ENCODE data around the gene NTSR2. TPM values are rescaled to one million over a fixed set of nuclear protein-coding genes. Genes with fewer than 3 reads are reported as not detected.
A peak's percentile ranks its signal among the peaks of the same experiment; 100 is the strongest.

The NTSR2 gene
- total and polyA plus RNA-seq, 2 experiments from 2014 or later, result not detected

DNA sequence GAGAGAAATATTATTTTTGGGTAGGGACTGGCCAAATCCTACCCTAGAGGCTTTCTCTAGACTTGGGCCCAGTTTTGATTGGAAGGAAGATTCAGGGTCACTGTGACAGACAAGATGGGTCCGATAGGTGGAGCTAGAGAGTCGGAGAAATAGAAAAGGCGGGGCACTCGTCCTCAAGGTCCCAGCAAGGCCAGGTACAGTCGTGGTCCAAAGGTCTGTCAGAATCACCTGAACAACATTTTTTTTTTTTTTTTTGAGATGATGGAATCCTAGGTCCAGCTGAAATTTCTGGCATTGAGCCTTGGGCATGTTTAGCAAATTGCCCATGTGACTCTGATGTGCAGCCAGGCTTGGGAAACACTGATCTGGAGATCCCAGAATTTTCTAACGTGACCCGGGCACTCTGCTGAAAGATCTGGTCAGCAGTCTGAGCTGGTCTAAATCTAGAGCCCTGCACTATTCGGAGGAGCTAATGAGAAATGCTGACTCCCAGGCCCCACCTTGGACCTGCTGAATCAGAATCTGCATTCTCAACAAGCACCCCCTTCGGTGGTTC, 23.0 kb upstream of the NTSR2 start:
- Histone ChIP-seq H3K9me3 (ENCODE audit: low read depth) (no peaks in the 10 kb centered on the region), H3K27ac (no peak overlapping the region), H3K4me1 (ENCODE audit: low read depth) (peaks cover 20% of the 10 kb centered on the region), H3K36me3 (no peaks in the 10 kb centered on the region), H3K4me3 (no peak overlapping the region), H3K27me3 (no peaks in the 10 kb centered on the region)
- DNase-seq (ENCODE audit: low read depth in 1 of 2, low spot score in 1 of 2), result peak; percentile 73 to 80
- TF ChIP-seq, protein P1, sequence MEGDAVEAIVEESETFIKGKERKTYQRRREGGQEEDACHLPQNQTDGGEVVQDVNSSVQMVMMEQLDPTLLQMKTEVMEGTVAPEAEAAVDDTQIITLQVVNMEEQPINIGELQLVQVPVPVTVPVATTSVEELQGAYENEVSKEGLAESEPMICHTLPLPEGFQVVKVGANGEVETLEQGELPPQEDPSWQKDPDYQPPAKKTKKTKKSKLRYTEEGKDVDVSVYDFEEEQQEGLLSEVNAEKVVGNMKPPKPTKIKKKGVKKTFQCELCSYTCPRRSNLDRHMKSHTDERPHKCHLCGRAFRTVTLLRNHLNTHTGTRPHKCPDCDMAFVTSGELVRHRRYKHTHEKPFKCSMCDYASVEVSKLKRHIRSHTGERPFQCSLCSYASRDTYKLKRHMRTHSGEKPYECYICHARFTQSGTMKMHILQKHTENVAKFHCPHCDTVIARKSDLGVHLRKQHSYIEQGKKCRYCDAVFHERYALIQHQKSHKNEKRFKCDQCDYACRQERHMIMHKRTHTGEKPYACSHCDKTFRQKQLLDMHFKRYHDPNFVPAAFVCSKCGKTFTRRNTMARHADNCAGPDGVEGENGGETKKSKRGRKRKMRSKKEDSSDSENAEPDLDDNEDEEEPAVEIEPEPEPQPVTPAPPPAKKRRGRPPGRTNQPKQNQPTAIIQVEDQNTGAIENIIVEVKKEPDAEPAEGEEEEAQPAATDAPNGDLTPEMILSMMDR (IDR thresholded peaks at IDR 0.05; ENCODE audit: low read depth, low read length), result peak; percentile 88

GRCh38 chr2:11691076-11691660, 21.2 kb upstream of the NTSR2 start:
- Histone ChIP-seq H3K4me1 (ENCODE audit: low read depth) (peaks cover 15% of the 10 kb centered on the region), H3K4me3 (no peak overlapping the region), H3K27ac (no peak overlapping the region), H3K36me3 (no peaks in the 10 kb centered on the region), H3K9me3 (ENCODE audit: low read depth) (no peaks in the 10 kb centered on the region), H3K27me3 (no peaks in the 10 kb centered on the region)
- DNase-seq (ENCODE audit: low read depth in 1 of 2, low spot score in 1 of 2), result no peak
- TF ChIP-seq, protein P1 (IDR thresholded peaks at IDR 0.05; ENCODE audit: low read depth, low read length), result no peak

DNA sequence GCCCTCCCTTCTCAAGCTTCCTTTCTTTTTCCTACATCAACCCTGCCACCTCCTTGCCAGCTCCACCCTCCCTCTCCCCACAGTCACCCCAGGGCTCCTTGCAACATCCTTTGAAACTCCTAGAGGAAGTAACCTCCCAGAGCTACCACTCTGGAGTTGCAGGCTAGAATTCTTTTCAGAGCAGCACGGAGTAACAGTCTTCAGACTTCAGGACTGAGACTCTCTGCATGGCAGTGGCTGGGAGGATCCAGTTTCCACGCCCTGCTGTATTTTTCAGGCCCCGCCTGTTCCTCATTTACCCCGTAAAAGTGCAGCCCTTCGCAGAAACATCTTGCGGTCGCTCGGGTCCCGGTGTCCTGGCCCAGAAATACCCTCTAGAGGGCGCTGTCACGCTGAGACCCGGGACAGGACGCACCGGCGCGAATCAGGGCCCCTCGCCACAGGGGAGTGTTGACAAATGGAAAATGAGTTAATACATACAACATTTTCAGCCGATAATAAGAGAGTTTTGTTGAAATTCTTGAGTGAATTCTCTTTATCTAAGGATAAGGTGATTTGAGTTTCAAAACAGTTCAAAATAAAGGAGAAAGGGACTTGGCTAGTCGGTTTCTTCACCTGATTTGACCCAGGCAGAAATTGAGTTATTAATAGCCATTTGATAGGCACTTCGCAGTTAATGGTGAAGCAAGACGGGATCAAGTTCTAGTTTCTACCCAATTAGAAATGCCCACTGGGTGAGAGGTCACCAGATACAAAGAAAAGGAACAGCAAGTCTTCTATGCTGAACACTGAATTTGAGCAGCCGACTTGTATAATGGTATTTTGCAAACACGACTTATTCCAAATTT, 18.5 kb upstream of the NTSR2 start:
- TF ChIP-seq, protein P1 (IDR thresholded peaks at IDR 0.05; ENCODE audit: low read depth, low read length), result peak; percentile 86
- Histone ChIP-seq H3K9me3 (ENCODE audit: low read depth) (no peaks in the 10 kb centered on the region), H3K27me3 (no peaks in the 10 kb centered on the region), H3K4me1 (ENCODE audit: low read depth) (peaks cover 15% of the 10 kb centered on the region), H3K27ac (peak overlapping the region; percentile 53), H3K4me3 (no peak overlapping the region), H3K36me3 (no peaks in the 10 kb centered on the region)
- DNase-seq (ENCODE audit: low read depth in 1 of 2, low spot score in 1 of 2), result peak; percentile 89 to 91

DNA sequence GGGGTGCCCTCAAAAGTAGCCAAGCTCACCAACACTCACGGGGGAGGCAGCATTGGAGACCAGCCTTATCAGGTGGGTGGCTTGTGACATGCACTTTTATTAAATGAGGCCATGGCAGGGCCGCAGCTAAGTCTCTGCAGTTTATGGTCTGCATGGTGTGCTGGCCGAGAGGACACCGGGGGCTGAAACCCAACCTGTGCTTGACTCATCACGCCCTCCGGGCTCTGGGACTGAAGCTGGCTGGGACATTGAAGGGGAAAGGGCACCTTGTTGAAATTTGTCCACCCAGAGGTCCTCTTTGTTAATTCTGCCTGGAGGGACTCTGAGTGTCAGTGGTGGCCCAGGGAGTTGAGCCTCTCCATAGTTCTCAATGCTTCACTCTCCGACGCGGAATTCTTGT, 17.7 kb upstream of the NTSR2 start:
- Histone ChIP-seq H3K36me3 (no peaks in the 10 kb centered on the region), H3K4me3 (no peak overlapping the region), H3K9me3 (ENCODE audit: low read depth) (no peaks in the 10 kb centered on the region), H3K27me3 (no peaks in the 10 kb centered on the region), H3K27ac (no peak overlapping the region), H3K4me1 (ENCODE audit: low read depth) (peaks cover 15% of the 10 kb centered on the region)
- TF ChIP-seq, protein P1 (IDR thresholded peaks at IDR 0.05; ENCODE audit: low read depth, low read length), result no peak
- no peak for DNase-seq (ENCODE audit: low read depth in 1 of 2, low spot score in 1 of 2)

DNA sequence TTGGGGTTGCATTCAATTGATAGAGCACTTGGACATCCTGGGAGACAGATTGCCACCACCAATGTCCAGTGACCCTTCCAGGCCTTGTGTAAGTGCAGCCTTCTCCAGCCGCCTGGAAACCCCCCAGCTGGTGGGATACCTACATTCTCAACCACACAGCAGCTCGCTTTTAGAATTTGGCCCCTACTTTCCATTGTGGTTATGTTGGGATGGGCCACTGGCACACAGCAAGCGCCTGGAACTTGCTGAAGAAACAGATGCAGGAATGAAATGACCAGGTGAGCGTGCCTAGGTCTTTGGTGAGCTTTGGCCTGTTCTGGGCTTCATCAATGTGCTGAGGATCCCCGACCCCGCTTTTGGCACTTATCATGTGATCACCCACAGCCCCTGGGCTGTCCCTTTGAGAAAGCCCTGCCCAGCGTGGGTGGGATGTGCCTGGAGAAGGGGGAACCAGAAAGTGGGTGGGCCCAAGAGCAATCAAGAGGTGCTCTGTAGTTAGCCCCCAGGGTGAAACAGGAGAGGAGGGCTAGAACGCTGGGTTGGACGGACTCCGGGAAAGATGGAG, 16.0 kb upstream of the NTSR2 start:
- Histone ChIP-seq H3K4me3 (no peak overlapping the region), H3K27ac (no peak overlapping the region), H3K4me1 (ENCODE audit: low read depth) (peaks cover 15% of the 10 kb centered on the region), H3K9me3 (ENCODE audit: low read depth) (no peaks in the 10 kb centered on the region), H3K27me3 (no peaks in the 10 kb centered on the region), H3K36me3 (no peaks in the 10 kb centered on the region)
- no peak for DNase-seq (ENCODE audit: low read depth in 1 of 2, low spot score in 1 of 2)
- TF ChIP-seq, protein P1 (IDR thresholded peaks at IDR 0.05; ENCODE audit: low read depth, low read length), result no peak
